Measurements from ENCODE around the gene DUOX1.
"Not testable (repeated sequence)": the region's sequence is repeated elsewhere in the genome, so short reads cannot be mapped to it uniquely, and the experiment has no call there.

Gene DUOX1

DNA sequence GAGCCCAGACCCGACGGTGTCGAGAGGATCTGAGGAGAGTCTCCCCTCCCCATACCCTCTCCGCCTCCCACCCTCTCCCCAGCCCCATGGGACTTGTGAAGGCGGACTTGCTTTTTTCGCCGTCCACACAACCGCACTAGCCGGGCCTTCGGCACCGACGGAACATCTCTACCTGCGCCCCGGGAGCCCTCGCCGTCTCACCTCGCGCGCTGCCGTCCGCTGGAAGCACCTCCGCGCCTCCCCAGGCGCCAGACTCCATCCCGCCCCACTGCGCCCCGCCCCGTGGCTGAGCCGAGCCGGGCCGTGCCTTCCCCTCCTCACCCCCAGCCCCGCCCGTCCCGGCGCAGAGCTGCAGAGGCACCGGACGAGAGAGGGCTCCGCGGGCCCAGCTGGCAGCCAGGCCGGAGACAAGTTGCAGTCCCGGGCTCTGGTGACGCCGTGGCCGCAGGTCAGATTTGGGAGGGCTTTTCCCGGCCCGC, at the start of gene DUOX1, which contains the start of gene DUOXA1:
Gene DUOX1 (plus strand): TSS at position 344 of the 479 bp plus-strand sequence. CDS start 1,973 bp downstream, outside the sequence.
Gene DUOXA1 (minus strand): TSS at position 229 of the 479 bp plus-strand sequence. CDS start 6,865 bp downstream, outside the sequence.
- no peak for DNase-seq

DNA sequence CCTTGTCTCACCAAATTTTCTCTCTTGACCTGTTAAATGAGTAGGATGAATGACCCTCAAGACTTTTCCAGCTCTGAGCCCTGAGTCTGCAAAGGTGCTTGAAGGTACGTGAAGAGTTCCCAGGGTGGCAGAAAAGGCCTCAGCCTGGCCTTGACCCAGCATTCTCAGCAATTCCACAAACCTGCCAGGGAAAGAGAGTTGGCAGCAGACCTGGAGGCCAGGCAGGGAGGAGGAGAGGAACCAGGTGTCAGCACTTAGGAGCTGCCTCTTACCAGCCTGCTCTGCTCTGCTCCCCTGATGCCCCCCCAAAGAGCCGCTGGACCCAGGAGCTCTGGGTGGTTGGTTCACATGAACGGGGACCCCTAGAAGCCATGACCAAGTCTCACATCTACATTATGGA, 49.2 kb upstream of the DUOX1 start:
- DNase-seq: not testable (repeated sequence)

DNA sequence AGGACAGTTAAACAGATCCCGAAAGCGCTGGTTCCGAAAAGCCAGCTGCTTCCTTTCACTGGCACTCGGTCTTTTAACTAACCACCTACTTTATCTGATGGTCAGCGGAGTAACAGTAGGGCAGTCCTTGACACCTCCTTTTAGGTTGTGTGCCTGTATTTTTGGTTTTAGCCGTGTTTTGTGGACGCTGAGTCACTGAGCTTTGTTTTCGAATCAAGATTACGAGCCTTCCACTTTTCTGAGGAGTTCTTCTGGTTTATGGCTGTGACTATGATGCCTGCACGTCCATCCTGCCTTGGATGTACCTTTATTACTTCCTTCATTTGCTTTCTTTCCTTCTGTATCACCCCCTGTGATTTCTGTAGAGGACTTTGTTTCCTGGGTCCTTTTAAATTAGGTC, 47.4 kb upstream of the DUOX1 start:
- DNase-seq: not testable (repeated sequence)

DNA sequence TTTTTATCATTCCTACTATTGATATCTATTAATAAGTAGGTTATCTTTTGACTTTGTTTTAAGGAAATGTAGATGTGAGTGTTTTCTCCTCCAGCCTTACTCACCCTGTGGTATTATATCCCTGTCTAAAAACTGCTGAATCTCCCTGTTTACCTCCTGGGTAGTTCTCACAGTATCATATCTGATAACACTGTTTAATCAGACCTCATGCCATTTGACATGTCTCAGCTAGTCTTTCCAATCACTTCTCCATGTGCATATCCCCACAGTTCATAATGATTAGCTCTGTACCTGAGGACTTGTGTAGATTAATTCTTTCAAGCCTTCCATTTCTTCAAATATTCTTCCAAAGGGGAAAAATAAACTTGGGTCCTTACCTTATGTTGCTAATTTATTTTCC, 46.6 kb upstream of the DUOX1 start:
- no peak for DNase-seq

DNA sequence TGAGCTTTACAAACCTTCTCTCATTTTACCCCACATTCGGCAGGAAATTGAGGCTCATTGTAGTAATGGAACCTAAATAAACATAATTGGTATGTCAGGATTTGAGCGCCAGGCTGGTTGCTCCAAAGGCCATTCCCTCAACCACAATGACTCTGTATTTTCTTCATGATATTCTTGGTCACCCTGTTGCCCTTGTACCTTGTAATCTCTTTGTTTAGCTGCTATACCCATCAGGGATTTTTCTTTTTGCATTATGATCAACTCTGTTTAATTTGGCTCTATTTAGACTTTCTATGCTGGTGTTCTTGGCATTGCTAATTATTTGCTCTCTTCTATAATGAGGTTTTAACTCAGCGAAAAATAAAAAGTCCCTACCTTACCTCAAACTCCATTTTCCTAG, 45.6 kb upstream of the DUOX1 start:
- DNase-seq: no peak

DNA sequence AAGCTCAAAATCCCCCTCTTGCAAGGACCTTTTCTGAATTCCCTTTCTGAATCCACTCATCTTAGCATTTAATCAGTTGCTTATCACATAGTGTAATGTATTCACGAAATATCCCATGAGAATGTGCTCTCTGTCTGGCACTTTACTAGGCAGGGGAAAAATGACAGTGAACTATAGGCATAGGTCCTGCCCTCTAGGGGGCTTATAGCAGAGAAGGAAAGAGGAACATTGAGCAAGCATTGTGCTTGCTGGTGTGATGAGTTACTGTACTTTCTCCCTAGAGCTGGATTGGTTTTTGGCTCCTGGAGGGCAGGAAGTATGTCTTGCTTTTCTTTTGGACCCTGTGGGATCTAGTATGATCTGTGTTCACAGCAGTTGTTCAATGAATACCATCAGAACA, 42.3 kb upstream of the DUOX1 start:
- DNase-seq: no peak

DNA sequence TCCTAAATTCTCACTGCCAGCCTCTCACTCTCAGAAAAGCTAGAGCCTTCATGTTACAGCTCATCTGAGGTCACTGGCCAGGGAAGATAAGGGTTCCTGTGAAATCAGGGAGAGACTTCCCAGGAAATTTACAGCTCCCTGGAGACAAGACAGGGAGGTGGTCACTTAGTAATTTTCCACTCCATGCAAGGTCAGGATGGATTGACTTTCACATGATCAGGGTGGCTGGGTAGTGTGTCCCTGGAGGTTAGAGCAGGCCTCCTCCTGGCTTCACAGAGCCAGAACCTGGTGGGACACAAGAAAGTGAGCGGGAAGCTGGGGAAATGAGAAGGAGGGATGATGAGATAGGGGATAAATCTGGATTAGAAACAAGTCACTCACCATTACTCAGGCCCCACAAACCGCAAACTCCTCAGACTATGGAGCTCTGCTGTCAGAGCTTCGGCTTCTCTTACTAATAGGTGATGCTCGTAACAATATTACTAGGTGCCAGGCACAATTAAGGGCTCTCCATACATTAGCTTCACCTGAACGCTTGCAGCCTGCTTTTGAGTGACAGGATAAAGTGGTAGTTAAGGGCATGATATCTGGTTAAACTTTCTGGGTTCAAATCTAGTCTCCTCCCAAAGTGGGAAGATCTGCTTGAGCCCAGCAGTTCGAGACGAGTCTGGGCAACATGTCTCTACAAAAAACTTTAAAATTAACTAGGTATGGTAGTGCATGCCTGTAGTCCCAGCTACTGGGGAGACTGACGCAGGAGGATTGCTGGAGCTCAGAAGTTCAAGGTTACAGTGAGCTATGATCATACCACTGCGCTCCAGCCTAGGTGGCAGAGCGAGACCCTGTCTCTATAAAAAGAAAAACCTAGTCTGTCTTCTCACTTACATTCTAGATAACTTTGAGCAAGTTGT, 40.7 kb upstream of the DUOX1 start:
- no peak for DNase-seq

DNA sequence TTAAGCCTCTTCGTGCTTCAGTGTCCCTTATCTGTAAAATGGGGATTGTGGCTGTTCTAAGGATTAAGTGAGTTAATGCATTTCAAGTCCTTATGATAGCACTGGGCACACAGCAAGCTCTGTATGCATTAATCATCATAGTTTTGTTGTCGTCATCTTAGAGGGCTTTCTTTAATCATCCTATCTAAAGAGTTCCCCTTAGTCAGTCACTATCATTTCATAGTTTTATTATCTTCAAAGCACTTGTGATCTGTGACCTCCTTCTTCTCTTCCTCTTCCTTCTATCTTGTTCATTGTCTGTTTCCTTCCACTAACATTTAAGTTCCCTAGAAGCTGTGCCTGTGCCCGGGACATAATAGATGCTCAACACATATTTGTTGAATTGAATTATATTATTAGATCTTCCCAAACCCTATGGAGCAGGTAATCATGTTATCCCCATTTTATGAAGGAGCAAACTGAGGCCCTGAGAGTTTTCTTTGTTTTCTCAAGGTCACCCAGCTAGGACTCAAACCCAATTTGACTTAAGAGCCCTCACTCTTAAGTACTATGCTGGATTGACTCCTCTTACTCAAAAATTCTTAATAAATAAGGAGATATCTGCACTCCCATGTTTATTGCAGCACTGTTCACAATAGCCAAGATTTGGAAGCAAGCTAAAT, 40.0 kb upstream of the DUOX1 start:
- DNase-seq: no peak

DNA sequence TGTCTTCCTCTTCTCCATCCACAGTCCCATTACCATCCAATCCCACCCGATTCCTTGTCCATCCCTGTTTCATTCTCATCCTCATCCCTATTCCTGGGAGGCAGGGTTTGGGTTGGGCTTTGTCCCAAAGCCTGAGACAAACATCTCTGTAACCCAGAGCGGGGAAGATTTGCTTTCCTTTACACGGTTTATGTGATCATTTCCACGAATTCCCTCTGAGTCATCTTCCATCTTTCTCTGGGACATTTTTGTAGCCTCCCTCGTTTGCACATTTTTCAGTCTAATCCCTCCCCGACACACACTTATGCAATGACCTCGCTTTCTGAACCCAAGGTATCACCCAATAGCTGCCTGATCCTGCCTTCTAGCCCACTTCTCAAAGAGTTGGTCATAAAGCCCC, 38.6 kb upstream of the DUOX1 start:
- no peak for DNase-seq

DNA sequence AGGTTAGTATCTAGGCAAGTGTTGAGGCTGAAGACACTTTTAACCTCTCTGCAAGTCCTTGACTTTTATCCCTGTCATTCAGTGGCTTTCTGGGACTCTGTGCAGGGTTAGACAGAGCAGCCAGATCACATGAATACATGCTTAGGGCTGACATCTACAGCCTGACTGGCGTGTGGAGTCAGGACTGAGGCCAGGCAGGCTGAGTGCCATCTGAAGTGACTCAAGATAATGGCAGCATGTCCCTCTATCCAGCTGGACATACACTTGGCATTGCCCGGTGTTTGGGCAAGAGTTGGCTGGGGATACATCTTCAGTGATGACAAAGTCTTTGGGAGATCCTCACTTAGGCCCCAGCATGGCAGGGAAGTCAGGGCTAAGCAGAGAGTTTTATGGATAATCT, 38.2 kb upstream of the DUOX1 start:
- no peak for DNase-seq

DNA sequence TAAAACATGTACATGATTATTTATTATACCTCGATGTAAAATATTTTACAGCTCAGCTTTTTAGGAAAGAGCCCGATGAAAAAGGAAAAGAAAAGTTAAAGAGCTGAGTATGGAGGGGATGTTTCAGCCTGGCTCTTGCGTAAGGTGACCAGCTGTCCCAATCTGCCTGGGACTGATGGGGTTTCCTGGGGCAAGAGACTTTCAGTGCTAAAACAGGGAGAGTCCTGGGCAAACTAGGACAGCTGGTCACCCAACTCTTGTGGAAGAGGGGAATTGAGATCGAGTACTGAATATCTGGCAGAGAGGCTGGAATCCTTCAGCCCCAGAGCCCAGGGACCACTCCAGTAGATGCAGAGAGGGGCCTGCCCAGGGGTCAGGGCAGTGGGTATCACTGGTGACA, 36.8 kb upstream of the DUOX1 start:
- no peak for DNase-seq

DNA sequence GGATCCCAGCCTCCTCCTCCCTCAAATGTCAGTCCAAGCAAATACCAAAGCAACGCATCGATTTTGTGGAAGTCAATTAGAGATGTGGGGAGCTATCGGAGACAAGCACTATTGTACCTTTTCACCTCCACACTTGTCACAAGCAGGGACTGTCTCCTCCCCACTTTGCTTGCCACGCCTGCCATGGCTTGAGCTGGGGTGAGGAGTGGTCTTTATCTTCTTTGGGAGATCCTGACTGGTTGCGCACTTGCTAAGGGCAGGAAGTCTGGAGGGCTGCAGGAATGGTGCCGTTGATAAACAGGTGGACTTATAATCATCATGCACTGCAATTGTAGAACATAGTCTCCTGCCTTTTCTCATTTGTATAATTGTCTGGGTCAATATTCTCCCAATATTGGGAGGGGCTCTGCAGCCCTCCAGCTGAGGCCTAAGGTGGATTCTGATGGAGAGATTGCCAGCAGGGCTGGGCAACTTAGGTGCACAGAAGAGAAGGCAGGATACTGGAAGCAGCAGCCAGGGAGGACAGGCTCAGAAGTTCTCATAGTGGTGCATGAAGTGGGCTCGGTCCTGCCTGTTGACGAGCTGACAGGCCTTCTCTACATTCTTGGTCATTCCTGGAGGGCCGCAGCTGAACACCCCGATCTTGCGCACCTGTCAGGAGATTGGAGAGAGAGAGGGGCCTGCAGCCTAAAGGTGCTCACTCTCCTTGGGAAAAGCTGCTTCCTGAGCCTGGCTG, 36.0 kb upstream of the DUOX1 start:
- DNase-seq: no peak

DNA sequence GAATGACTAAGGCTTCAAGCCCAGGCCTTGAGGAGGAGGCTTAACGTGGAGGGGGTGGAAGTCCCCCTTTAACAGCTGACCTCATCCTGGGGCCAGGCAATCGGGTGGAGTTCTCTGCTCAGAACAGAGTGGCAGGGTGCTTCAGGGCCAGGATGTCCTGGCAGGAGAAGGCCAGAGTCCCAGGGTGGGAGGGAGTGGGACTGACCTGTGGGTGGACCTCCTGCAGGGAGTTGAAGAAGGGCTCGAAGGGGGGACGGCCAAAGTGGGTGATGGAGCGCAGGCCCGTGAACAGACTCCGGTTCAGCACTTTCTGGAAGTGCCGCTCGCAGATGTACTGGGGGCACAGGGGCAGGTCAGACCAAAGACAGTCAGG, 35.5 kb upstream of the DUOX1 start:
- no peak for DNase-seq

DNA sequence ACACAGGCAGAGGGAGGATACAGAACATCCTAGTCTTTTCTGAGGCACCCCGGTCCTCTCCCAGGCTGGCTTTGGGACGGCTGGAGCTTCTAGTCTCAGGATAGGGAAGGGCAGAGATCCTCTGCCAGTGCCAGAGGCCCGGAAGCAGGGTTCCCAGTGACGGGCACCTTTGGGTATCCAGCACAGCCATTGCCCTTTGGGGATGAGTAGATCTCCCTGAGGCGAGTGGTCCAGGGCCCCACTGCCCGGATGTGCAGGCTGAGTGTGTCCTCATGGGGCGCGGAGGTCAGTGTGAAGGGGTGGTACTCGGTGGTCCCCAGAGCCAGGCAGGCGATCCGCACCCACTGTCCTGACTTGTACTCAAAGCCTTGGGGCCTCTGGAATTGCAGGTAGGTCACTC, 34.1 kb upstream of the DUOX1 start:
- no peak for DNase-seq

DNA sequence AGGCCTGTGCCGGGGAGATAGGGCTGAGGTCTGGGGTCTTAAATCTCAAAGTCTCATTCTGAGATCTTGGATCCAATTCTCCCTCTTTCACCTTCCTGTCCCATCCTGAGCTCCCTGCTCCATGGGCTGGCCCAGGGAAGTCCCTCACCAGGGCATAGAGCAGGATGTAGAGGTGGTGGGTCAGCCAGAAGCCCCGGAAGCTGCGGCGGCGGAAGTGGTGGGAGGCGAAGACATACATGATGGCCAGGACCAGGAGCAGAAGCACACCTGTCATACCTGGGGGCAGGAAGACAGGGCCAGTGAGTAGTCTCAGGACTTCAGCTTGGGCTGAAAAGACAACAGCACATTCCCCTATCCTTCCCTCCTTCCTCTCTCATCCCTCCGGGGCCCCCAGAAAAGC, 32.3 kb upstream of the DUOX1 start:
- no peak for DNase-seq

DNA sequence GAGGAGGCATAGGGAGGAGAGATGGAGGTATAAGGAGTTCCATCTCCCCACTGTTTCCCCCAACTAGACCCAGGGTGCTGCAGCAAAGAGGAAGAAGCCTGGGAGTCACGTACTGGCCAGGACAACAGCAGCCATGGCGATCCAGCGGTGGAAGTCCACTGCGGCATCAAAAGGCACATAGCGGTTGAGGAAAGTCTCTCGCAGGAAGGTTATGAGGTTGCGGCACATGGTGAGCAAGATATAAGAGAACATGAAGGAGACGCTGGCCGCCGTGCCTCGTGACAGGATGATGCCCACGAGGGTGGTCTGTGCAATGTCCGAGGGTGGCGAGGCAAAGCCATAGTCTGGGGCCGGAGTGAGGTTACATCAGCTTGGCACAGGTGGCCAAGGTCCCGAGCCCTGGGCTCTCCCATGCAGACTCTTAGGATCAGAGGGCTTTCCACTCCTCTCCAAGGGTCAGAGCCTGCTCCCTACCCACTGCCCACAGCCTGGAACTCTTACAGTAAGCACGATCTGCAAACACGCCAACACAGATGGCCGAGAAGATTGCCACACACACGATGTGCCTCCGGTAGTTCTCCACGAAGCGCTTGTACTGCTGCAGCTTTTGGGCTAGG, 30.1 kb upstream of the DUOX1 start:
- DNase-seq: no peak

DNA sequence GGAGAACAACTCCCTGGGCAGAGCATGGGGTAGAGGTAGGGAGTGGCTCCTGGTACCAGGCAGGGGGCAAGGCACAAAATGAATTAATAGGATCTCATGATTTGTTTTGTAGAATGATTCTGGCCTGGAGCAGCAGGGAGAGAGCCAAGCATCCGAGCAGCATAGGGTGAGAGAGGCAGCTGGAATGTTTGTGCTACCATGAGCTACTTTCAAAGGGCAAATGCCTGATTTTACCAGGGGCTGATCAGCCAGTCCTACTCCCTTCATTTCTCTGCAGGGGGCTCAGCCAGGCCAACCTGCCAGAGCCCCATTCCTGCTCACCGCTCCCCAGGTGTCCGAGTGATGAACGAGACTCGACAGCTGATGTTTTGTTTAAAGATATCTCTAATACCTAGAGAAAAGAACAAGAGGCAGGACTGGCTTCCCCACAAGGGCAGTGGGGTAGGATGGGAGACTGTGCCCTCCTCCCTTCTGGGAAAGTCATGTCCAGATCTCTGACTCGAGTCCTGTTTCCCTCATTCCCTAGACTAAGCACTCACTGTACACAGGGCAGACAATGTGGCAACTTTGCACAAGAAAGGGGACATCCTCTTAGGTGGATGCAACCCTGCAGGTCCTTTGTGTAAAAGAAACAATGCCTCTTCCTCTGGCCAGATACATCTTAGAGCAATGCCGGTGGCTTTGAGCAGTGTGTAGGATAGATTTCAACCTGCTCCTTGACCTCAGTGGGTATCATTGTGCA, 28.7 kb upstream of the DUOX1 start:
- DNase-seq: no peak

DNA sequence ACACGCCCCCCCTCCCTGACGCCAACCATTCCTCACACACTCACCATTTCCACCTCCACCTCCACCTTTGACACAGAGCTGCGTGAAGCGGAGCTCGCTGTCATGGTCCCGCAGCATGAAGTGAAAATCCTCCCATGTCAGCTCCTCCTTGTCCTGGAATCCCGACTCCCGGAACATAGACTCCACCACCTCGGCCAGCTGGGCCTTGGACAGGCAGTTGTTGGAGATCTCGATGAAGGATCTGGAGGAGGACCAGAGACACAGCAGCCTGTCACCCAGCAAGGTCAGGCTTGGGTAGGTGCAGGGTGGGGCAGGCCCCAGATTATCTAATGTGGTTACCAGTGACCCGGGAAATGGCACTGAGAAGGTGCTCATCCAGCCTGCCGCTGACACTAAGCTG, 28.0 kb upstream of the DUOX1 start:
- DNase-seq: no peak

DNA sequence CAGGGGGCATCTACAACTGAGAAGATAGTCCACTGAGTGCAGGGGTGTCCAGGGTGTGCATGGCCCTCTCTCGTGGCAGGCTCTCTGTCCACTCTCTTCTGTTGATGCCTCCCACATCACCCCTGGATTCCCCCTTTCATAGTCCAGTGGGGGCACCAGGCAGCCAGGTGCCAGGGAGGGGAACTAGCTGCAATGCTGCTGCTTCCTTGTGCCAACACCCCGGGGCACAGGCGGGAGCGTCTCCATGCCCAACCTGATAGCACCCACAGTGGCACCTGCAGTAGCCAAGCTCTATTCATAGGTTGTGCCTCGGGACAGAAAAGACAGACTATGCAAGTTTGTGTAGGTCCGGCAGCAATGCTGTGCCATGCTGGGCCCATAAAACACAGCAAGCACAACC, 27.6 kb upstream of the DUOX1 start:
- DNase-seq: no peak

DNA sequence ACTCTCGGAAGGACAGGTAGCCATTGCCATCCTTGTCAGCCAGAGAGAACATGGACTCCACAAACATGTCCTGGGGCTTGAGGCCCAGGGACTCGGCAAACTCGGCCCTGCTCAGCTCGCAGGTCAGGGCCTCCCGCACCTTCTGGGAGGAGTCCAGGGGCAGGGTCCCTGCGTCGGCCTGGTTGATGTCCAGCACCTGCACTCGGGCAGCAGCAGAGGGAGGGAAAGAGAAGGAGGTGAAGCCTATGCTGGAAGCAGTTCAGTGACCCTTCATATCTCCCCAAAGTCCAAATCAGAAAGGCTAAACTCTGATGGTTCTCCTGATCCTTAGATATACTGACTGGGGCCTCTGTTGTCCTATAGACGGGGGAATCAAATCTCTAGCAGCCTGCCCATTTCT, 25.6 kb upstream of the DUOX1 start:
- not testable (repeated sequence) for DNase-seq

DNA sequence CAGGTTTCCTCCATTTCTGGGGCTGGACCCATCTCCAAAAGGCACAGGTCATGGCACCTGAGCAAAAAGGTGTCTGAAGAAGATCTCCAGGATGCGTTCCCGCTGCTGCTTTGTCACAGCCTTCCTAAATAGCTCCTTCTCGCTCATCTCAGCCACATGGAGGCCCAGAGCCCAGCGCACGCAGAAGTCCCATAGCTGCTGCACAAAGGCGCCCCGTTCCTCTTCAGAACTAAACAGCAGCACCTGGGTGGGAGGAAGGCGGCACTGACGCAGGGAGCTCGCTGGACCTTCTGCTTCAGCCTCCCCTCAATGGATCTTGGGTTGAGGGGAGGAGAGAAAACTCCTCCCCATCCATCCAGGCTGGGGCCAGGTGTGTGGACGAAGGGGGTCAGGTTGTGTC, 24.2 kb upstream of the DUOX1 start:
- DNase-seq: no peak
